Adipose tissue (tissue), 3 donors: Measurements from ENCODE around the gene SPAG5. TPM values are rescaled to one million over a fixed set of nuclear protein-coding genes. Genes with fewer than 3 reads are reported as not detected.

Source experiments
- H3K27ac ChIP-seq: one replicate; pipeline ENCODE4 v1.5.1; 2013; ENCODE audit warnings: low read depth, low read length
- WGBS, 3 donors: extraction: QIAGEN DNeasy Blood & Tissue Kit; methylation state at CpG; one replicate each; pipeline ENCODE4 v1.1.7; 2013; 5-methylcytosine and 5-hydroxymethylcytosine counted together
- polyA plus RNA-seq, 3 donors: library from polyadenylated mRNA; stranded (reverse); fragments of 200-250 nt; gene quantifications; one replicate each; pipeline ENCODE4 v1.2.3, GENCODE V29; 2013
- donor health status: healthy with polysubstance abuse.
- donor health status: Bipolar disorder and iron deficiency.
- donor health status: healthy.

The SPAG5 gene
- 1 to 10 TPM; 1.5 to 3.3 (median 2.9) TPM for polyA plus RNA-seq

- H3K27ac ChIP-seq: peak within 1 kb of the TSS; percentile 55
- WGBS, 3 donors: 0 to 1% (median 0%) methylated on average over 44 of the region's 44 CpGs
Observed at GRCh38 chr17:28598799-28599310, at the start of gene SPAG5. Gene SPAG5 (minus strand): TSS chr17:28599025. CDS start chr17:28598946, 79 bp downstream.

- WGBS, 3 donors: 34 to 51% (median 45%) methylated on average over 12 of the region's 12 CpGs
- H3K27ac ChIP-seq: no peak overlapping the region
Observed at GRCh38 chr17:28646039-28646754, 47.4 kb upstream of the SPAG5 start.

GRCh38 chr17:28645576-28645939 is 46.7 kb upstream of the SPAG5 start:
- H3K27ac ChIP-seq: no peak overlapping the region
- 17 to 29% (median 22%) methylated on average over 8 of the region's 8 CpGs for WGBS, 3 donors

- peak within 1 kb of the TSS; percentile 71 for H3K27ac ChIP-seq
- WGBS, 3 donors: 1% methylated on average over 56 to 89 of the region's 89 CpGs
Observed at GRCh38 chr17:28644787-28645575, 46.2 kb upstream of the SPAG5 start, which contains the start of gene BLTP2. Gene BLTP2 (minus strand): TSS chr17:28645158. CDS start chr17:28645056, 102 bp downstream.

- WGBS, 3 donors: 0 to 1% (median 0%) methylated on average over 18 of the region's 18 CpGs
- peak overlapping the region; percentile 71 for H3K27ac ChIP-seq
Observed at GRCh38 chr17:28643983-28644786, 45.4 kb upstream of the SPAG5 start.

GRCh38 chr17:28641579-28641978 is 42.8 kb upstream of the SPAG5 start:
- WGBS, 3 donors: 93 to 95% (median 93%) methylated on average over 2 of the region's 2 CpGs
- H3K27ac ChIP-seq: no peak overlapping the region

- WGBS, 3 donors: 94 to 95% (median 94%) methylated on average over 1 of the region's 1 CpG
- H3K27ac ChIP-seq: no peak overlapping the region
Observed at GRCh38 chr17:28635506-28635905, 36.7 kb upstream of the SPAG5 start.

- no peak overlapping the region for H3K27ac ChIP-seq
- WGBS, 3 donors: 85 to 91% (median 90%) methylated on average over 14 of the region's 14 CpGs
Observed at GRCh38 chr17:28634206-28634865, 35.5 kb upstream of the SPAG5 start.

- WGBS, 3 donors: 88 to 94% (median 89%) methylated on average over 4 of the region's 4 CpGs
Observed at GRCh38 chr17:28626818-28627217, 28.0 kb upstream of the SPAG5 start.

GRCh38 chr17:28624148-28624547 is 25.3 kb upstream of the SPAG5 start:
- WGBS, 3 donors: 91 to 94% (median 92%) methylated on average over 2 of the region's 2 CpGs
- no peak overlapping the region for H3K27ac ChIP-seq

More at GRCh38 chr17:28626818-28627217, 28.0 kb upstream of the SPAG5 start:
- no peak overlapping the region for H3K27ac ChIP-seq

GRCh38 chr17:28623696-28624095 is 24.9 kb upstream of the SPAG5 start:
- 90 to 97% (median 91%) methylated on average over 4 of the region's 4 CpGs for WGBS, 3 donors
- H3K27ac ChIP-seq: no peak overlapping the region

- WGBS, 3 donors: 81 to 97% (median 93%) methylated on average over 3 of the region's 3 CpGs
- H3K27ac ChIP-seq: no peak overlapping the region
Observed at GRCh38 chr17:28622186-28622585, 23.4 kb upstream of the SPAG5 start.

GRCh38 chr17:28620010-28620409 is 21.2 kb upstream of the SPAG5 start:
- WGBS, 3 donors: 77 to 89% (median 80%) methylated on average over 2 of the region's 2 CpGs
- no peak overlapping the region for H3K27ac ChIP-seq

- H3K27ac ChIP-seq: no peak overlapping the region
- 85 to 96% (median 93%) methylated on average over 3 of the region's 3 CpGs for WGBS, 3 donors
Observed at GRCh38 chr17:28618464-28618863, 19.6 kb upstream of the SPAG5 start.

GRCh38 chr17:28616281-28616680 is 17.5 kb upstream of the SPAG5 start:
- no peak overlapping the region for H3K27ac ChIP-seq
- 80 to 87% (median 82%) methylated on average over 7 of the region's 7 CpGs for WGBS, 3 donors

- WGBS, 3 donors: 83 to 91% (median 87%) methylated on average over 4 of the region's 4 CpGs
Observed at GRCh38 chr17:28615260-28615940, 16.6 kb upstream of the SPAG5 start.

GRCh38 chr17:28613931-28614381 is 15.1 kb upstream of the SPAG5 start, which contains the start of gene RSKR:
Gene RSKR (minus strand): TSS chr17:28614185. CDS start chr17:28614161, 24 bp downstream.
- 63 to 89% (median 67%) methylated on average over 5 of the region's 5 CpGs for WGBS, 3 donors
- H3K27ac ChIP-seq: no peak within 1 kb of the TSS

More at GRCh38 chr17:28615260-28615940, 16.6 kb upstream of the SPAG5 start:
- no peak overlapping the region for H3K27ac ChIP-seq
